NT2/D1 (cell line): Measurements from ENCODE around the gene LAMA5.

Experiments used
- YY1 ChIP-seq: IDR thresholded peaks from 2 replicates; pipeline ENCODE4 v1.6.1; 2011; ENCODE audit not compliant: insufficient read length, insufficient read depth
- ZNF274 ChIP-seq: IDR thresholded peaks from 2 replicates; pipeline ENCODE4 v1.6.1; 2011; ENCODE audit warnings: mild to moderate bottlenecking, low read depth, low read length

- no peak for TF ChIP-seq ZNF274
- no peak for TF ChIP-seq YY1
These were observed 66.8 kb downstream of the LAMA5 start for GRCh38 chr20:62300319-62300718.
